Activated T-cell treated with anti-CD3 and anti-CD28 coated beads, Interleukin-2, amount 50 U/mL, for 48 hours (primary cell): Measurements from ENCODE around the gene CERS5.
"Not testable (repeated sequence)": the region's sequence is repeated elsewhere in the genome, so short reads cannot be mapped to it uniquely, and the experiment has no call there.

ENCODE experiments used
- DNase-seq, 2 experiments: peaks; one replicate each; pipeline ENCODE4 v3.0.0-alpha.2; 2020

The CERS5 gene

DNA sequence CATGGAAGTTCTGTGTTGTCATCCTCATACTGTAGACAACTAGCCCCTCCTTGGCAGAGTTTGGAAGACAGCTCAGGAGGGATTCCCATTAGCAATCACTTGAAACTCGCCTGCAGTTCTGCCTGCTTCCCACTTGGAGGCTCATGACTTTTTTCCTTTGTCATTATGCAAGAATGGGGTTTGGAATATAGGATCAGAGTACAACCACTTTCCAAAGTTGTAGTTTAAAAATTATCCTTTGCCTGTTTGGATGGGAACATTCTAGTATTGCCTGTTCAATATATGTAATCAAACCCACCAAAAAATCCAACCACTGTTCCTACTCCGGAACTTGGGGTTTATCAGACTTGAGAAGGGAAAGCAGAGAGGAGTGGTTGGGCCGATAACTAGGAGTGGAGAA lies 65.5 kb downstream of the CERS5 start:
- no peak for DNase-seq

DNA sequence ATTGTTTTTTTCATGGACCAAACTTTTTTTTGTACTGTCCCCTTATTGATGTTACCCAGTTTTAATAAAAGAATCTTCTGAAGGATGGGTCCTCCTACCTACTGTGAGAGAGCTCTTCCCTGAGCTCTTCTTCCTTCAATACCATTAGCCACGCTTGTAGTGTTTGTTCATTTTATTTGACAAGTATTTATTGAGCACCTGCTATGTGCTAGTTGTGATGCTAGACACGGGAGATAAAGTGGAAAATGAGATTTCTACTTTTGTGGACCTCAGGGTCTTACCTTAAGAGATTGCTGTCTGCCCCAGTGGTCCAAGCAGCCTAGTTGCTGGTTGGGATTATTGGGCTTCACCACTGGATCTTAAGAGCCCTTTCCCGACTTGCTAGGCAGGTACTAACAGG lies 66.6 kb downstream of the CERS5 start:
- no peak for DNase-seq

DNA sequence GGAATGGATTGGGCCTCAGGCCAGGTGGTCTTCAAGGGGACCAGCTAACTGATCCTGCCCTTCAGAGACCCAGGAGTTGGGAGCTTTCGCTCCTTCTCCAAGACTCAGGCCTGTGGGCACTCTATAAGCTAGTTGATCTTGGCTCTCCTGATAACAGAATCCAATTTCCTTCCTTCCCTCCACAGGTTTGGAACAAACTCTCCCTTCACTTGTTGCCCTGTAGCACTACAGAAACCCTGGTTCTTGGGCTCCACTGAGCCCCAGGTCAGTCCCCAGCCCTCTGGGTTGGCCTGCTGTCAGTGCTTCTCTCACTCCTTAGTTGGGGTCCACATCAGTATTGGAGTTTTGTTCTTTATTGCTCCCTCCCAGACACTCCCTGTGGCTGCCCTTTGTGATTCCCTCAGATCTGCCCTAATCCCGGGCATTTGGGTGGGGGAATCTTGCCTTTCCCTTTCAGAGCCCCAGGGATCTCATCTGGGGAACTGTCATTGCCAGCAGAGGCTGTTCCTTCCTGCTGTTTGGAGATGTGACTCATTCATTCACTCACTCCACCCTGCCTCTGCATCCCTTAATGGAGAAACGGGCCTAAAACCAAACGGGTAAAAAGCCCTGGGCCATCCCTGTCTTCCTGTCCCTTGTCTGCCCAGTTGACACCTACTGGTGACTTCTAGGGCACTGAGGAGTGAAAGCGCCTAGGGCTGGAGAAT lies 67.7 kb downstream of the CERS5 start:
- DNase-seq, result no peak

DNA sequence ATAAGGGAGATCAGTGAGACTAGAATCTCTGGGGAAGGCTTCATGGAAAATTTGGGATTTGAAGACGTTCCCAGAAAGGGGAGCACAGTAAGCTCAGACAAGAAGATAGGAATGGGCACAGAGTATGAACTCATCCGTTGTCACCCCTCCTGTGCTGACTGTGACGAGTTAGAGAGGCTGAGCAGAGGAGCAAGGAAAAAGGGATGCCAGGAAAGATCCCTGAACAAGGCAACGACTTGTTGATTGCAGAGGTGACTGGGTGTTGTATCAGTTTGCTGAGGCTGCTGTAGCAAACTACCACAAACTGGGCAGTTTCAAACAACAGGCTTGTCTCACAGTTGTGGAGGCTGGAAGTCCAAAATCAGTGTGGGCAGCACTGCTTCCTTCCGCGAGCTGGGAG lies 69.2 kb downstream of the CERS5 start:
- DNase-seq, result no peak

DNA sequence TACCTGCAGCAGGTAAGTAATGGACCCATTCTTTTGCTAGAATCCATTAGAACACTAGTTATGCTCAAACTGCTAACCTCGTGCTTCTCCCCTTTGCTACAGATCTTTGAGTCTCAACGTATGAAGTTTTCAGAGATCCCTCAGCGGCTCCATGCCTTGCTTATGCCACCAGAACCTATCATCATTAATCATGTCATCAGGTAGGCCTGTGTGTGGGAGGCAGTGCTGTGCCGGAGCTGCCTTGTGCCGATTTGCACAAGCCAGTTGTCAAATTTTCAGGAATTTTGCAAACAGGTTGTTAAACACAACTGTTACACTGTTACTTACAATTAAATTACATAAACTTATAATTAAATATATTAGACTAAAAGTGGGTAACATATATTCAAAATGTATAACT lies 76.8 kb downstream of the CERS5 start:
- no peak for DNase-seq

DNA sequence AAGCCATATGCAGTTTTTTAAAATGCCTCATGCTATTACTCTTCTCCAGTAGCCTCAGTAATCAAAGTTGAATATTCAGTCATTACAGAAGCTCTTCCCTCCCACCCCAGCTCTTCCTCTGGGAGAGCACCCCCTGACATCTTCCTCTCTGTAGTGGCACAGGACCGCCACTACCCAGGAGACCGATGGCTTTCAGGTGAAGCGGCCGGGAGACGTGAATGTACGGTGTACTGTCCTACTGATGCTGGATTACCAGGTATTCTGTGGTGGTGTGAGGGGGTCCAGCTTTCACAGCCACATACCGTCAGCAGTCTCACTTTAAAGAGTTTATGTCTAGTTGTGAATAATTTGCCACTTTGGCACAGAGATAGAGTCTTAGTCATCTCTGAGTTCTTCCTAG lies 77.4 kb downstream of the CERS5 start:
- DNase-seq, result no peak

DNA sequence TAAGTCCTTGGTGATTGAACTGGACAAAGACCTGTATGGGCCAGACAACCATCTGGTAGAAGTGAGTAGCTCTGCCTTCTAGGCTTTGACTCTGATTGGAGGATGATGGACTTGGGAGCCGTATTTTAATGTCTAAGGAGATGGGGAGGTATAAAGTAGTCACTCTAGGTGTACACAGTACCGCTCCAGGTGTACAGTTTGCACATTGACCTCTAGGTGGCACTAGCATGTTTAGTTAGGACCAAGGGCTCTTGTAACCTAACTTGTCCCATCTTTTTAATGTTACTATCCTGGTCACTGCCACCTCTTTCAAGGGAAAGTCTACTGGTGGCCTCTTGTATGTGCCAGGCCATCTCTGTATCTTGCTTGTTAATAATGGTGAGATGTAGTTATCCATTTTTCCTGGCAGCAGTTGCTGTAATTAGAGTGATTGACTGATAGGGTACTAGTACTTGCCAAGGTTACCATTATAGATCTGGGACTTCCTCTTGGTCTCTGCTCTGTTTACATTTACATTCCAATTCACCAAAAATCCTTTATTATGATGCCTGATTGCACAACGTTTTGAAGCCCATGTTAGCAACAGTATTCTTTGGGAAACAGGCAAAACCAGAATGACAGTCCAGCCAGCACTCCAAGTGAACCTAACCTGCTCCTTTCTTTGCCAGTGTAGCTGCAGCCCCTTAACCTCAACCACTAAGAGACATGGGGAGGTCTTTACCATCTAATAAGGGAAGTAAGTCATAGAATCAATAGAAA lies 78.4 kb downstream of the CERS5 start:
- peak; percentile 64 to 65 for DNase-seq

DNA sequence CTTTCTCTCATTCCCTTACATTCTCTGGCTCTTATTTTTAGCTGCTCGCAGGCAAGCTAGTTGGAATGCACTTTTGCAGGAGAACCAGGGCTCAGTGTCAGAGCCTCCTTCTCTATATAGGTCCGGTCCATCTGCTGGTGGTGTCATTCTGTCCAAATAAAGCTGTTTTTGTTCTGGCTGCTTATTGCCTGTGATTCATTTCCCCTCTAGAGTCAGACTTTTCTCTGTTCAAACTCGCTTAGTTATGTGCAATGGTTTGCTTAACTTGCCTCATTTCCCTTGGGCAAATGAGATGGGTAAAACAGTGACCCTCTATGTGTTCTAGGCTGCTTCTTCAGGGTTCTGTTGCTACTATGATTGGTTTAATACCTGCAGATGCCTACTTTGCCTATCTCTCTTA lies 79.2 kb downstream of the CERS5 start:
- no peak for DNase-seq

DNA sequence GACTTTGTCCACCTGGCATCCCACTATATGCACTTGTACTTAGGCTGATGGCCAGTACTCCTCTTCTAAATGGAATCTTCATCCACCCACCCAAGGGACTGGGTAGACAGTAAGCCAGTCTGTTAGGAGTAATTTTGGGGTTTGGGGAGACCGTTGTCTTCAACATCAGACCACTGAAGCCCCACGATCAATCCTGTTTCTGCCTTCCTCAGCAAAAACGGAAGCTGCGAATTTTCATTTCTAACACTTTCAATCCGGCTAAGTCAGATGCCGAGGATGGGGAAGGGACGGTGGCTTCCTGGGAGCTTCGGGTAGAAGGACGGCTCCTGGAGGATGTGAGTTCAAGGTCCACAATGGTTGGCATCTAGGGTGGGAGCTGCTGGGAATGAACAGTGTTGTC lies 80.0 kb downstream of the CERS5 start:
- no peak for DNase-seq

DNA sequence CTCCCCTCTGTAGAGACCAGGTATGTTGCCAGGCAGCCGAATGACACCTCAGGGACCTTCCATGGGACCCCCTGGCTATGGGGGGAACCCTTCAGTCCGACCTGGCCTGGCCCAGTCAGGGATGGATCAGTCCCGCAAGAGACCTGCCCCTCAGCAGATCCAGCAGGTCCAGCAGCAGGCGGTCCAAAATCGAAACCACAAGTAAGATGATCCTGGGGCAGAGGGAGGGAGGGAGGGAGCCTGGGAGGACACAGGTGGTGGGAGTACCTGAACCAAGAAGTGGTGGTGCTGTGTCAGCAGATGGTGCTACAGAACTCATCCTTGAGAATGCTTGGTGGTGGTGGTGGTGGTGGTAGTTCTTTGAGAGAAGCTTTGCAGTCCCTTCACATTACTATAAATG lies 81.0 kb downstream of the CERS5 start:
- no peak for DNase-seq

DNA sequence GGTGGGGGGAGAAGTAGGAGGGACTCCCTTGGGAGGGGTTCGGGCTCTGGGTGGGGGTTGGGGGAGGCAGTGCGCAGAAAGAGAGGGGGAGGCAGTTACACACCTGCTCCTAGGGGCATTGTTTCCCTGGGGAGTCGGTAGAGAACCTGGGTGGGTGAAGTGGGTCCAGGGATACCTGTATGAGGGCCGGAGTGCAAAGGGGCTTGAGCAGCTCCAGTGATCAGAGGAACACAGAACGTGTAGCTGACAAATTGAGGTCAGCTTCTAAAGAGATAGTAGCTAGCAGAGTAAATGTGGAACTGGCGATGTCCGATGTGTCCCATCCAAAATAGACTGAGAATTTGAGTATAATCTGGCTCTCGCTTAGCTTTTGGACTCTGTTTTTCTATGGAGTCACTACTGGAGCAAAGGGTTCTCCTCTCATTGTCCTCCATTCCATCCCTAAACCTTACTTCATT lies 81.5 kb downstream of the CERS5 start:
- DNase-seq, result no peak

DNA sequence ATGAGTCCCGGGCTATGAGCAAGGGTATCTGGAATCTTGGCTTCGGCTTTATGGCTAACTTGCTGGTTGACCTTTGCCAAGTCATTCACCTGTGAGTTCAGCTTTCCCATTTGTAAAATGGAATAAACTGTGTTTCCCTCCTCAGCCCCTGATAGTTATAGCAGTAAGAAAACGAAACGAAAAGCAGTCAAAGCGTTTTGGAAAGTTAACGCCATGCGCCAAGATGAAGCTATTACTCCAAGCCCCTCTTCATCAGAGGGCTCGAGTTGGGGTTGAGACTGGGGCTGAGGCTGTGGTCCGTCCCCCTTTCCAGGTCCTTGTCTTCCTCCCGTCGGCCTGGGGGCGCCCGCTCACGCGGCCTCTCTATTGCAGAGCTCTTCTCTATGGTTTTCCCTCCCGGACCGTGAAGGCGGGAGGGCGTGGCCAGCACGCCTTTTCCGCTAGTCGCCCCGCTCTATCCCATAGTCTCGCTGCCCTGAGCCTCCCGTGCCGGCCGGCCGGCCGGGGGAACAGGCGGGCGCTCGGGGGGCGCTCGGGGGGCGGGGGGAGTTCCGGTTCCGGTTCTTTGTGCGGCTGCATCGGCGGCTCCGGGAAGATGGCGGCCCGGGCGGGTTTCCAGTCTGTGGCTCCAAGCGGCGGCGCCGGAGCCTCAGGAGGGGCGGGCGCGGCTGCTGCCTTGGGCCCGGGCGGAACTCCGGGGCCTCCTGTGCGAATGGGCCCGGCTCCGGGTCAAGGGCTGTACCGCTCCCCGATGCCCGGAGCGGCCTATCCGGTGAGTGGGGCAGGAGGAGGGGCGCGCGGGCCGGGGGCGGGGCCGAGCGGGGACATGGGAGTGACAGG lies 82.2 kb downstream of the CERS5 start, which contains the start of gene SMARCD1:
Gene SMARCD1, plus strand, starts transcription at position 568 of the 840 bp plus-strand sequence. Its CDS starts 28 bp downstream, at position 596.
- peak; percentile 89 to 92 for DNase-seq

DNA sequence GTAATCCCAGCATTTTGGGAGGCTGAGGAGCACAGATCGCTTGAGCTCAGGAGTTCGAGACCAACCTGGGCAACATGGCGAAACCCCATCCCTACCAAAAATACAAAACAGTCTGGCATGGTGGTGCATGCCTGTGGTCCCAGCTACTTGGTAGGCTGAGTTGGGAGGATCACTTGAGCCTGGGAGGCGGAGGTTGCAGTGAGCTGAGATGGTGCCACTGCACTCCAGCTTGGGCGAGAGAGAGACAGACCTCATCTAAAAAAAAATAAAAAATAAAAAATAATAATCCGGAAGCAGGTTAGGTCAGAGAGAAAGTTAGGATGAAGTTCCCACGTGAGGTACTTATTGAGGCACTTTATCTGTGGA lies 82.8 kb downstream of the CERS5 start:
- not testable (repeated sequence) for DNase-seq

DNA sequence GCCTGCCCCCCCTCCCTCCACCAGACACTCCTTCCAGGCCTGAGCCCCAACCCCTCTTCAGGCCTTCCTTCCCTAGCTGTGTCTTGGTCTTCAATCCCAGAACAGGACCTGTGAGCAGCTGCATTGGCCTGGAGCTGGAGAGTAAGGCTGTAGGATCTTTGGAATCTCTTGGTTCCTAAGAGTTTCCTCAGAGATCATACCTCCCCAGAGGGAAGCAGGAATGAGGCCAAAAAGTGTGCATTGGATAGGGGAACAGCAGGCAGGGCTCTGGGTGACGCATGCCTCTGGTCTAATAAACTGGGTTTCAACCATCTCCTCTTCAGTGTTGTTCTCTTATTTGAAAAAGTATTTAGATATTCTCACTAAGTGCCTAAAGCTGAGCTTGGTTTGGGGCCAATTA lies 83.9 kb downstream of the CERS5 start:
- DNase-seq, result no peak

DNA sequence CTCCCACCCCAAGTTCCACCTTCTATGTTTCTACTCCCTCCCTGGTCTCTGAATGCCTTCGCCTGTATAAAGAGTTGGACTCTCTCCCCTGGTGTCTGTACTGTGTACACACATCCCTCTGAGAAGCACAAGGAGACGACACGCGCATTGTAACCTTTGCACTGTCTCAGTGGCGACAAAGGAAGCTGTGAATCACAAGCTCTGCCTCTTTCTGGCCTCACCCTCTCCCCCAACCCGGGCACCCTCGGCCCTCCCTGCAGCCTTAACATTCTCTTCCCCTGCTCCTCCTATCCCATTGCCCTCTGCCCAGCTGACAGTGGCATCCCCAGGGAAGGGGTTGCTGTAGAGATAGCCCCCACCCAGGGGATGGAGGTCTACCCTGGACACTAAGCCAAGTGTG lies 84.5 kb downstream of the CERS5 start:
- no peak for DNase-seq

DNA sequence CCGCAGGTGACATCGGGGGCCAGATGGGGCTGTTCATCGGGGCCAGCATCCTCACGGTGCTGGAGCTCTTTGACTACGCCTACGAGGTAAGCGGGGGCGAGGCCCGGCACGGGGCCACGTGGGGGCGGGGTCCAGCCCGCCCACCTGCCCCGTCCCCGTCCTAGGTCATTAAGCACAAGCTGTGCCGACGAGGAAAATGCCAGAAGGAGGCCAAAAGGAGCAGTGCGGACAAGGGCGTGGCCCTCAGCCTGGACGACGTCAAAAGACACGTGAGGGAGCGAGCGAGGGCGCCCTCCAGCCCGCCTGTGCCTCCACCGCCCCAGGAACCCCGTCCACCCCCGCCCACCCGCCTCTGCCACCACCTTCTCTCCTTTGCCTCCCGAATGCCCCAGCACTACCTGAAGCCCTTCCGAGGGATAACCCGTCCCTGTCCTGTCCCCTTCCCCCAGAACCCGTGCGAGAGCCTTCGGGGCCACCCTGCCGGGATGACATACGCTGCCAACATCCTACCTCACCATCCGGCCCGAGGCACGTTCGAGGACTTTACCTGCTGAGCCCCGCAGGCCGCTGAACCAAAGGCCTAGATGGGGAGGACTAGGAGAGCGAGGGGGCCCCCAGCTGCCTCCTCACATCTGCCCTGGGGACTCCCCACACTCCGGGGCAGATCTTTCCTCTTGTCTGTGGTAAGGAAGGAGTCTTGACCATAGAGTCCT lies 85.9 kb downstream of the CERS5 start:
- no peak for DNase-seq

DNA sequence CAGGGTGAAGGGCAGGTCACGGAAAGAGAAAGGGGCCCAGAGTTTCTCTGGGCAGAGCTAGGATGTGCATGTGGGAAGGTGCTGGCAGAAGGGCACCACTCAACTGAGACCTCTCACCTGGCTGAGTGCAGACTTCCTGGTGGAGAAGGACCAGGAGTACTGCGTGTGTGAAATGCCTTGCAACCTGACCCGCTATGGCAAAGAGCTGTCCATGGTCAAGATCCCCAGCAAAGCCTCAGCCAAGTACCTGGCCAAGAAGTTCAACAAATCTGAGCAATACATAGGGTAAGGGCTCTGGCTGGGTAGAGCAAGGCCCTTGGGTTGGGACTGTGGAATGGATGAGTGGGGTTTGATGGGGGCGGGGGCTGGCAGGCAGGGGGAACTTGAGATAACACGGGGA lies 87.4 kb downstream of the CERS5 start:
- DNase-seq, result no peak
